ENCODE results near the gene CD84. TPM values are rescaled to one million over a fixed set of nuclear protein-coding genes. Genes with fewer than 3 reads are reported as not detected.

The CD84 gene, protein sequence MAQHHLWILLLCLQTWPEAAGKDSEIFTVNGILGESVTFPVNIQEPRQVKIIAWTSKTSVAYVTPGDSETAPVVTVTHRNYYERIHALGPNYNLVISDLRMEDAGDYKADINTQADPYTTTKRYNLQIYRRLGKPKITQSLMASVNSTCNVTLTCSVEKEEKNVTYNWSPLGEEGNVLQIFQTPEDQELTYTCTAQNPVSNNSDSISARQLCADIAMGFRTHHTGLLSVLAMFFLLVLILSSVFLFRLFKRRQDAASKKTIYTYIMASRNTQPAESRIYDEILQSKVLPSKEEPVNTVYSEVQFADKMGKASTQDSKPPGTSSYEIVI
- not detected in 2 replicates for total RNA-seq

DNA sequence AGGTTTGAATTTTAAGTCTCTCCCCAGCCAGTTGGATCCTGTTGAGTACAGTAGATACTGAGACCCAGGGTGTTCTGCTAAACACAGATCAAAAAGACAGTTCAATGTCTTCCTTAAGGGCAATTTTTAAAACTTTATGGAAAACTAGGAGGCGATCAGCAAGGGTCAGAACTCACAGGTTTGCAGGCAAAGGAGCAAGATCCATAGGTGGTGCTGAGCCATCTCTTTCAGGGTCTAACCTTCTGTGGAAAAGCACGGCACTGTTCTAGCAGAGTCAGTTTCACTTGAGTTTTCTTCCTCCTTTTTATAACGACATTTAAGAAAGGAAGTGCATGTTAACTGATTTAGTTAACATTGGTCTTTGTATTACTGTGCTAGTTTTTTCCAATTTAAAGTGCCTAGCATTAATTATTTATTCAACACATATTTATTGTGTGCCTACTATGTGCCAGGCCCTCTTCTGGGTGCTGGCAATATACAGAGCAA lies at the start of gene CD84:
Gene CD84 (minus strand): TSS at position 281 of the 486 bp plus-strand sequence. CDS start 59 bp downstream, at position 222.

DNA sequence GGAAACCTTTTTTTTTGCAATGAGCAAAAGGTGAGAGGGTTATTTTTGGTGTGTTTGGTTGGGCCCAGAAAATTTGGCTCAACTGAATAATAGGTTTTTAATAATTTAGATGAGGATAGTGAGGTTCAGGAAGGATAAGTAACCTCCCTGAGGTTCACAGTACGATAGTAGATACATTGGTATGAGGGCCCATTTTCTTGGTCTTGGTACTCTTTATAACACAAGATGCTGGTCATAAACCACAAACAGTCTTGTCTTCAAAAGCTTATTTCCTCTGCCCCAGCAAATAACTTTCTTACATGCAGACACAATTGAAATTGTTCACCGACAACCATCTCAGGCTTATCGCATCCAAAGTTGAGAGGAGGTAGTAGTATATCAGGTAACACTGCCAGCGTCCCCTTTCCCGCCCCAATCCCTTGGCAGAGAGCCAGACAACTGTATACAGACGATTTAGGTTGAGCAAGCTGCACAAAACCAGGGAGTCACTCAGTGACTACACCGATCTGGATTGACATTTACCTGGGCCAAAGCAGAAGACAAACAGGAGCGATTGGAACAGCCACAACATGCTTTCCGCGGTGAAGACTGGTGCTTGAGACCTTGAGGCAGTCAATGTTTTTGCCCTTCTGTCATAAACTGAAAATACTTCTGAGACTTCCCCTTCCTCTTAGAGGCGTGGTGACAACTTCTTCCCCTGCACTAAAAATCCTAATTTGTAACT lies 56.5 kb downstream of the CD84 start, which contains the start of gene SLAMF6:
Gene SLAMF6 (minus strand): TSS at position 634 of the 724 bp plus-strand sequence. CDS start 63 bp downstream, at position 571.

Other genes with a start within 250 kb of the CD84 start
- 333 and 382 TPM in 2 replicates for gene COPA, start 236.2 kb downstream of the CD84 start, total RNA-seq
- gene NCSTN, start 236.1 kb downstream of the CD84 start, total RNA-seq = 75.0 and 217 TPM in 2 replicates
- under 0.01 TPM in 1 of 2 replicates, not detected in the other for gene NHLH1, start 212.4 kb downstream of the CD84 start, total RNA-seq
- gene VANGL2, start 178.9 kb downstream of the CD84 start, total RNA-seq = 0.28 and 0.38 TPM in 2 replicates
- gene SLAMF6, start 56.2 kb downstream of the CD84 start, total RNA-seq = not detected in 2 replicates
- not detected in 2 replicates for gene SLAMF1, start 67.5 kb upstream of the CD84 start, total RNA-seq
- gene CD48, start 132.3 kb upstream of the CD84 start, total RNA-seq = not detected in 2 replicates
- not detected in 2 replicates for gene SLAMF7, start 159.8 kb upstream of the CD84 start, total RNA-seq
- not detected in 2 replicates for gene LY9, start 216.7 kb upstream of the CD84 start, total RNA-seq